K562 (cell line): ENCODE data around the gene SLC2A9. TPM values are rescaled to one million over a fixed set of nuclear protein-coding genes. Genes with fewer than 3 reads are reported as not detected.

ENCODE experiments used
- DPF2 ChIP-seq: fragments of 450-650 bp; IDR thresholded peaks from 2 replicates; pipeline ENCODE4 v1.6.1; 2016
- FOXP4 ChIP-seq: sonication (generic); formaldehyde crosslinking; IDR thresholded peaks from 2 replicates; pipeline ENCODE4 v1.8.0; 2022; ENCODE audit warnings: mild to moderate bottlenecking, missing genetic modification reagents, borderline replicate concordance
- MCM7 ChIP-seq, 2 experiments: fragments of 450-650 bp; IDR thresholded peaks; 2 replicates each; pipeline ENCODE4 v1.6.1; 2016 to 2018
- MTA1 ChIP-seq: fragments of 450-650 bp; IDR thresholded peaks from 2 replicates; pipeline ENCODE4 v1.6.1; 2017; ENCODE audit warnings: borderline replicate concordance
- PBX2 ChIP-seq, 2 experiments: IDR thresholded peaks in 1 of 2; conservative IDR thresholded peaks in 1 of 2; 2 replicates each; pipeline ENCODE4 v1.6.1; 2016; ENCODE audit warnings: low read depth in 2 of 2, mild to moderate bottlenecking in 1 of 2, missing compliant biosample characterization in 1 of 2, missing genetic modification characterization in 1 of 2, moderate library complexity in 1 of 2
- RAD21 ChIP-seq, 2 experiments: fragments of 250-450 bp in 1 of 2; fragments of 450-650 bp in 1 of 2; sonication (Bioruptor Pico) in 1 of 2; formaldehyde crosslinking in 1 of 2; IDR thresholded peaks in 1 of 2; conservative IDR thresholded peaks in 1 of 2; 2 replicates each; pipeline versions ENCODE4 v1.4.0 to v1.8.0; 2020 to 2022; ENCODE audit warnings: mild to moderate bottlenecking in 2 of 2, moderate library complexity in 1 of 2
- ZNF121 ChIP-seq: sonication (generic); formaldehyde crosslinking; conservative IDR thresholded peaks from 2 replicates; pipeline ENCODE4 v1.8.0; 2022; ENCODE audit warnings: missing genetic modification reagents
- ZNF140 ChIP-seq: fragments of 250-450 bp; sonication (Bioruptor Pico); IDR thresholded peaks from 2 replicates; pipeline ENCODE4 v1.8.0; 2021; ENCODE audit warnings: moderate library complexity, mild to moderate bottlenecking, inconsistent platforms
- ZNF347 ChIP-seq: fragments of 450-650 bp; formaldehyde crosslinking; IDR thresholded peaks from 2 replicates; pipeline ENCODE4 v1.4.0; 2020; ENCODE audit warnings: low read depth, mild to moderate bottlenecking, moderate library complexity
- ZNF384 ChIP-seq: IDR thresholded peaks from 2 replicates; pipeline ENCODE4 v1.6.1; 2012; ENCODE audit warnings: low read depth, low read length, improper control_type of control experiment
- ZNF398 ChIP-seq: fragments of 250-450 bp; sonication (Bioruptor Pico); IDR thresholded peaks from 2 replicates; pipeline ENCODE4 v1.8.0; 2021; ENCODE audit warnings: moderate library complexity, mild to moderate bottlenecking, inconsistent platforms
- ZNF41 ChIP-seq: fragments of 250-450 bp; sonication (Bioruptor Pico); conservative IDR thresholded peaks from 2 replicates; pipeline ENCODE4 v1.4.0; 2020; ENCODE audit warnings: mild to moderate bottlenecking
- polyA plus RNA-seq, 8 experiments: library from polyadenylated mRNA; depleted of rRNA in 4 of 8; stranded (reverse) in 5 of 8; unstranded in 3 of 8; fragments of >200 nt; fragmentation: Nextera tagmentation in 2 of 8; fragmentation: Illumina TruSeq in 1 of 8; extraction: Ambion mirVana in 2 of 8; extraction: Trizol in 1 of 8; gene quantifications; 2 replicates each; pipeline versions ENCODE4 v1.2.1 to v1.2.3, GENCODE V29; 2011 to 2014; ENCODE audit warnings: inconsistent platforms in 1 of 8, missing spikeins in 1 of 8
- total RNA-seq, 7 experiments: library from RNA; depleted of rRNA in 6 of 7; stranded (reverse); fragments of >200 nt in 6 of 7; fragmentation: Illumina TruSeq in 2 of 7; extraction: Trizol in 2 of 7; gene quantifications; 2 replicates each; pipeline versions ENCODE4 v1.2.1 to v1.2.3, GENCODE V29; 2011 to 2021; ENCODE audit warnings: low replicate concordance in 1 of 7
- TF ChIP-seq, protein P1 (sequence below): fragments of 450-650 bp; IDR thresholded peaks from 2 replicates; pipeline ENCODE4 v1.6.1; 2016; ENCODE audit warnings: missing biosample characterization, missing genetic modification characterization
- TF ChIP-seq, protein P2 (sequence below), 2 experiments: fragments of 200-800 bp in 1 of 2; sonication (Bioruptor generic) in 1 of 2; sonication (generic) in 1 of 2; formaldehyde crosslinking in 1 of 2; IDR thresholded peaks in 1 of 2; conservative IDR thresholded peaks in 1 of 2; 2 replicates each; pipeline versions ENCODE4 v1.5.0 to v1.6.1; 2016 to 2020; ENCODE audit warnings: missing compliant biosample characterization in 1 of 2, missing genetic modification characterization in 1 of 2, missing genetic modification reagents in 1 of 2
- TF ChIP-seq, protein P3 (sequence below): fragments of 450-650 bp; IDR thresholded peaks from 2 replicates; pipeline ENCODE4 v1.6.1; 2016

Gene SLC2A9
- total and polyA plus RNA-seq, 9 of the 15 experiments (the other 6 are each of a cell fraction or from before 2014, with no cell fraction given): 0.15 to 1.9 (median 0.76) TPM

DNA sequence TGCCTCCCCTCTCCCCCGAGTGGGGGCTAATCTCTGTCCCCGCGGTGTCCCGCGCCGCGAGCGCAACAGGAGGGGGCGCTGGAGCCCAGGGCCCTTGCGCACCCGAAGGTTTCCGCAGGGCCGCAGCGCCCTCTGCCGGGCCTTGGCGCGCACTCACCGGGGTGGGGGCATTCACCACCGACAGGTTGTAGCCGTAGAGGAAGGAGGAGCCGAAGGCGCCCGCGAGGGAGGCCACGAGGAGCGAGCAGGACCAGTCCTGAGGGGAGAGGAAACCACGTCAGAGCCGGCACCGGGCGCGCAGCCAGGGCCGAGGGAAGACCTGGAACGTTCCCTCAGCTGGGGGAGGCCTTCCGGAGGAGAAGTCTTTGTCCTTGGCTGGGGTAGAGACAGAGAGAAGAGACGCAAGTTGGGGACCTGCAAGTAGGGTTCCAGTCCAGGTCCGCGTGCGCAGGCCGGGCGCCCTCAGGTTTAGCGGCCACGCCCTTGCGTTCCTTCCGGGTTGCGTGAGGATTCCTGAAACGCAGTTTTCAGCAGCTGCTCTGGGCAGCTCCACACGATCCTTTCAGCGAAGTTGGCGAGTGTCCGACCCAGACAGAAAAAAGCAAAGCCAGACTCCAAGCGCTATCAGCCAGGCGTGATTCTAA lies 2.4 kb downstream of the SLC2A9 start (continued):
- TF ChIP-seq ZNF384 (0 out of 2 replicates have a peak, but pooled peaks have one; percentile 16), MCM7 (IDR thresholded peaks at IDR 0.05) (no peak), MTA1 (no peak), FOXP4 (CRISPR knock-in tag) (no peak), ZNF347 (CRISPR knock-in tag) (no peak), ZNF41 (no peak), PBX2 (CRISPR knock-in tag; IDR thresholded peaks at IDR 0.05; ENCODE audit: low read depth) (no peak), PBX2 (tag; conservative IDR thresholded peaks at IDR 0.05; ENCODE audit: low read depth) (no peak), ZNF398 (no peak), DPF2 (0 out of 2 replicates have a peak, but pooled peaks have one; percentile 41), RAD21 (CRISPR knock-in tag; conservative IDR thresholded peaks at IDR 0.05 in 1 of 2, IDR thresholded peaks at IDR 0.05 in 1 of 2) (peak; percentile 97 to 98), ZNF140 (CRISPR knock-in tag) (no peak), ZNF121 (no peak)
- TF ChIP-seq, protein P1, sequence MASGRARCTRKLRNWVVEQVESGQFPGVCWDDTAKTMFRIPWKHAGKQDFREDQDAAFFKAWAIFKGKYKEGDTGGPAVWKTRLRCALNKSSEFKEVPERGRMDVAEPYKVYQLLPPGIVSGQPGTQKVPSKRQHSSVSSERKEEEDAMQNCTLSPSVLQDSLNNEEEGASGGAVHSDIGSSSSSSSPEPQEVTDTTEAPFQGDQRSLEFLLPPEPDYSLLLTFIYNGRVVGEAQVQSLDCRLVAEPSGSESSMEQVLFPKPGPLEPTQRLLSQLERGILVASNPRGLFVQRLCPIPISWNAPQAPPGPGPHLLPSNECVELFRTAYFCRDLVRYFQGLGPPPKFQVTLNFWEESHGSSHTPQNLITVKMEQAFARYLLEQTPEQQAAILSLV (tag): no peak
- TF ChIP-seq, protein P2, sequence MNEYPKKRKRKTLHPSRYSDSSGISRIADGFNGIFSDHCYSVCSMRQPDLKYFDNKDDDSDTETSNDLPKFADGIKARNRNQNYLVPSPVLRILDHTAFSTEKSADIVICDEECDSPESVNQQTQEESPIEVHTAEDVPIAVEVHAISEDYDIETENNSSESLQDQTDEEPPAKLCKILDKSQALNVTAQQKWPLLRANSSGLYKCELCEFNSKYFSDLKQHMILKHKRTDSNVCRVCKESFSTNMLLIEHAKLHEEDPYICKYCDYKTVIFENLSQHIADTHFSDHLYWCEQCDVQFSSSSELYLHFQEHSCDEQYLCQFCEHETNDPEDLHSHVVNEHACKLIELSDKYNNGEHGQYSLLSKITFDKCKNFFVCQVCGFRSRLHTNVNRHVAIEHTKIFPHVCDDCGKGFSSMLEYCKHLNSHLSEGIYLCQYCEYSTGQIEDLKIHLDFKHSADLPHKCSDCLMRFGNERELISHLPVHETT (CRISPR knock-in tag; conservative IDR thresholded peaks at IDR 0.05 in 1 of 2, IDR thresholded peaks at IDR 0.05 in 1 of 2): 0 out of 4 replicates have a peak, but pooled peaks of 1 of the 2 experiments have one; percentile 22
- TF ChIP-seq, protein P3, sequence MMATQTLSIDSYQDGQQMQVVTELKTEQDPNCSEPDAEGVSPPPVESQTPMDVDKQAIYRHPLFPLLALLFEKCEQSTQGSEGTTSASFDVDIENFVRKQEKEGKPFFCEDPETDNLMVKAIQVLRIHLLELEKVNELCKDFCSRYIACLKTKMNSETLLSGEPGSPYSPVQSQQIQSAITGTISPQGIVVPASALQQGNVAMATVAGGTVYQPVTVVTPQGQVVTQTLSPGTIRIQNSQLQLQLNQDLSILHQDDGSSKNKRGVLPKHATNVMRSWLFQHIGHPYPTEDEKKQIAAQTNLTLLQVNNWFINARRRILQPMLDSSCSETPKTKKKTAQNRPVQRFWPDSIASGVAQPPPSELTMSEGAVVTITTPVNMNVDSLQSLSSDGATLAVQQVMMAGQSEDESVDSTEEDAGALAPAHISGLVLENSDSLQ: no peak
